CD4-positive, alpha-beta T cell treated with Interferon alpha-2 for 1 hour (primary cell): Measurements from ENCODE around the gene CAMTA1.

Source experiments
- DNase-seq, 2 donors: peaks; one replicate each; pipeline ENCODE4 v3.0.0-alpha.2; 2020 to 2022

Gene CAMTA1

DNA sequence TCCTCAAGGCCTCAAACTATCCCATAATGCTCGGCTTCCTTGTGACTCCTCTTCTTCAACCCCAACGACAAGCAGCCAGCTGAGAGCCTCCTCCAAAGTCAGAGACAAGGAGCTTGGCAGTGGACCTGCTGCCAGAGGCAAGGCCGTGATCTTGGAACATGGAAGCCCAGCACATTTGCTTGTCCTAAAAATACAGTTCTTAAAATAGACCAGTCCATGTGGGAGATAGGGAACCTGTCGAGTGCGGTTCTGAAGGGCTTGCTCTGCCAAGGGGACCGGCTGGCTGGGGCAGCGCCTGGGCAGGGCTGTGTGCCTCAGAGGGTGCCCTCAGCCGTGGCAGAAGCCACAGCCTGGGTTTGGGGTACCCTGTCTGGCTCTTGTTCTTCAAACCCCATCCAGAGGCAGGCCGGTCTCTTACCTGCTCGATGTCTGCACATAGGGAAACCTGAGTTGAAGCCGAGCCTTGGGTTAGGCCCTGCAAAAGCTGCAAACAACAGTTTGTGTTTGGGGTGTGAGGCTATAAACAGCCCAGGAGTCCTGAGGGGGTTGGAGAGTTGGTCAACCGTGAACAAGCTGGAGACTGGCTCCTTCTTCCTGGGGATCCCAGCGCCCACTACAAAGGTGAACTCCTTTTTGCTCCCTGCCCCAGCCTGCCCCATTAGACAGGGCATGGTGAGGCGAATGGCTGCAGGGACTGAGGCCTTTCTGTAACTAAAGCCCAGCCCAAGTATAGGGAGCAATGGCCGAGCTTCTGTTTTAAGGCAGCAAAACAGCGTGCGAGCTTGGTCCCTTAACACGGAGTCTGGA is 228.8 kb downstream of the CAMTA1 start:
- DNase-seq = no peak

DNA sequence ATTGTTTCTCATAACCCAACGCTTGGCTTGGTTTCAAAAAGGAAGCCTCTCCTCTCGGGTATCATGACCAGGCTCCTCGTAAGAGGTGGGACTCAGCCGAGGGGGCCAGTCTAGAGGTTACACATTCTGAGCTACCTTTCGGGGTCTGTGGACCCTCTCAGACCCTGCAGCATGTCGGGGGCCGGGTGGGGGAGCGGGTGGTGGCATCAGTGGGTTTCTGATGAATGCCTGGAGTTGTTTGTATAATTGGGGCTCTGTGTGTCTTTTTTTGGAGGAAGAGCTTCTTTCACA is 229.3 kb downstream of the CAMTA1 start:
- DNase-seq = no peak

DNA sequence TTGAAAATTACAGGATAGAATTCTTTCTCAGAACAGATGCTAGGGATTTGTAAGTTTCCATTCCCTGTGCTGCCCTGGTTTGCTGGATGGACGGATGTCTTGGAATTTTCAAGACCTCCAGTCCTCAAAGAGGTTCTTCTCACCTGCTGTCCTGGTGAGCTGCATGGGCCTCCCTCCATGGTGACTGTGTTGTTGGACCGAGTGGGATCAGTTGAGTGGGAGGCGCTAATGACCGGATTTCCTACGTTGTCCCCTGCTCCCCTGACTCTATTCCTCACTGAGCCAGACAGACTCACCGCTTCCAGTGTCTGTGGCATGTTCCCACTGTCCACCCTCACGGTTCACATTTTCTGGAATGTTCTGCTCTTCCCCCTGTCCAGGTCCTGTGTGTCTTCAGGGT is 229.8 kb downstream of the CAMTA1 start:
- DNase-seq = no peak

DNA sequence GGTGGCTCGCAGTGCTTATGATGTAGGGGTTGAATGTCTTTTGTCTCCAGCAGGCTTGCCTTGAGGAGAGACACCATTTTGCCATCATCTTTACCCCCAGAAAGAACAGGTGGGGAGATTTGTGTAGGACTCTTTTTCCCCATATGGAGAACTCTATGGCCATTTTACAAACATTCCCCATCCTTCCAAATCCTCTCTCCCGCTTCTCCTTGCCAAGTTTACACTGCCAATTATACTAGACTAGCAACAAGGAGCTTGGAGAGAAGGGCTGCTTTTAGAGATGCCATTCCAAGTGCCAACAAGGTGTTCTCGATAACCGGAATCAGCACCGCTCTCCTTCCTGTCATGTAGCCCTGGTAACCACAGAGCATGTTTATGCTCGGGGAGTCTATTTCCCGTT is 233.1 kb downstream of the CAMTA1 start:
- DNase-seq = no peak

DNA sequence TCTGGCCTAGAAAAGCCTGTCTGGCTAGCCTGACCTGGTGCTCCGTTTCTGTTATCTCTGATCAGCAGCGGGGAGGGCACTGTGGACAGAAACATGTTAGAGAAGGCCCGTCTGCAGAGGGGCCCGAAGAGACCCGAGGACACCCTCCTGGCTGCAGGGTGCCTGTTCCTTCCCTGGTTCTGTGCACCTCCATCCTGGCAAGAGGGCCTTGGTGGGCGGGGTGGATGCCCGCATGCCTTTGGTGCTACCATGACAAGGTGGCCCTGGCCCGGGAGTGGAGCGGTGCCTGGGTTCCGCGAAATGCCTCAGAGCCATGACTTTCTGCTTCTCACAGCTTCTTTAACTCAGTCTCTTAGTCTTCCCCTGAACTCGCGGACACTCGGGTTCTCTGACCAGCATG is 233.6 kb downstream of the CAMTA1 start:
- DNase-seq = no peak

DNA sequence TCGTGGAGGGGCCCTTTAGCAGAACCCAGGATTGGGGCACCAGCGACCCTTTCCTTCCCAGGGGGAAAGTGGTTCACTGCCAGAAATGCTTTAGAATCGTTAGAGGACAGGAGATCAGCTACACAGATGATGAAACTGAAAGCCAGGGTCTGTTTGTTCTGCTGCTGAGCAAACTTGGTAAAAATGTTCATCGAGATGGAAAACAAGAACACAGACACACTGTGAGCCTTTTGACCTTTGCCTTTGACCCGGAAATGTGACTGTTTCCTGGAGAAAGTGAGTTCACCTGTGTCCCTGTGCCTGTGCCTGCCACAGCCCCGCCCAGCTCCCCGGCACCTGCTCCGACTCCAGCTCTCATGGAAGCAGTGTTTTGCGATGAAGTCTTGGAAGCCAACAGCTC is 234.3 kb downstream of the CAMTA1 start:
- DNase-seq = no peak

DNA sequence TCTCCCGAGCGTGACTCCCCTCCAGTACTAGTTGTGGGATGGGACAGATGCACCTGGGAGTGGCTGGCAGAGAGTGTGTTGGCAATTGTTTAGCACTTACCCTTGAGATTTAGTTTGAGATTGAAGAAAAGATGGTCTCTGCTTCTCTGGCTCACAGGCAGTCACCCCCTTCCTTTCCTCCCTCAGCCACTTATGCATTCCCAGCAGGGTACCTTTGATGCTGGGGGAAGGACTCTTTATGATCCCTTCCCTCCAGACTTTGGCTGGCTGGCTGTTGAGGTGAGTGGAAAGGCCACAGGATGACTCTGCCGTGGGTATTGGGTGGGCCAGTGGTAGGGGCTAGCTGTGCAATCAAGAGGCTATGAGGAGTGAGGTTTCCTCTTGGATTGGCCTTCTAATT is 236.8 kb downstream of the CAMTA1 start:
- DNase-seq = no peak

DNA sequence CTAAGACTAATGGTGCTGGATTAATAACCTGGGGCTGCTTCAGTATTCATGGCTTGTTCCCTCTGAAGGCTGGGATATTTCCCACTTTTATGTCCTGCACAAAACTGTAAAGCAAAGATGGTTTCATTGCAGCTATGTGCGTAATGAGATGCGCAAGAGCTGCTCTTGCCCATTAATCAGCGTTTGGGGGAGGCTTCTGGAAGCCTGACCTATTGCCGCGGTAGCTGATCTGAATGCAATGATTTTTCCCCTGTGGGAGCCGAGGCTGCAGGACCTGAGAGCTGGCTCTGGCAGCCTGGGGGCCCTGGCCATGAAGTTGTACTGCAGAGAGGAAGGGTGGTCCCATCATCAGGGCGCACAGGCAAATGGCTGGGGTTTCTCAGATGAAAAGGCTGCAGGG is 239.8 kb downstream of the CAMTA1 start:
- DNase-seq = no peak

DNA sequence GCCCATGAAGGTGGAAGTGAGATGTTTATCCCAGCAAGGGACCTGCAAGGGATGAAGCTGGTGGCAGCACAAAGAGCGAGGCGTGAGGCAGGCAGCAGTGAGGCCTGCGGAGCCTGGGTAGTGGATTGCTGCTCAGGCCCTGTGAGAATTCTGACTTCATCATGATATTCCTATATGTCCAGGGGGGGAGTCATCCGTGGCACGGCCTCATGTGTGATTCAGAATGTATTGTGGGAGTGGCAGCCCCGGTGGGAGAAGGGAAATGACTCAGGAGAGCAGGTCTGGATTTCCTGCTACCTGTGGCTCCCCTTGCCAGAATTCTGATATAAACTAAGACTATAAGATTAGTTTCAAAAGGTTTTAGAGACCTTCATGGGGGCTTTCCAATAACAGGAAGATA is 240.9 kb downstream of the CAMTA1 start:
- no peak for DNase-seq

DNA sequence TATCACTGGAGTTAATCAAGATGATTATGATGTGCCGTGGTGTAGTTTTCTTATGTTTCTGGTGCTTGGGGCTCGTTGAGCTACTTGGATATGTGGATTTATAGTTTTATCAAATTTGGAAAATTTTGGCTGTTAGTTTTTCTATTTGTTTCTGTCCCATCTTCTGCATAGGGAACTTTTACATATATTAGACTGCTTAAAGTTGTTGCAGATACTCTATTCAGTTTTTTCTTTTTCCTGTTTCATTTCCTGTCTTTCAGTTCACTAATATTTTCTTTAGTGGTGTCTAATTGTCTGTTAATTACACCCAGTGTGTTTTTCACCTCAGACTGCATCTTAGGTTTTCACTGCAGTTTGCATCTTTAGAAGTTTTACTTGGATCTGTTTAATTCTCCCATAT is 247.7 kb downstream of the CAMTA1 start:
- DNase-seq = no peak

DNA sequence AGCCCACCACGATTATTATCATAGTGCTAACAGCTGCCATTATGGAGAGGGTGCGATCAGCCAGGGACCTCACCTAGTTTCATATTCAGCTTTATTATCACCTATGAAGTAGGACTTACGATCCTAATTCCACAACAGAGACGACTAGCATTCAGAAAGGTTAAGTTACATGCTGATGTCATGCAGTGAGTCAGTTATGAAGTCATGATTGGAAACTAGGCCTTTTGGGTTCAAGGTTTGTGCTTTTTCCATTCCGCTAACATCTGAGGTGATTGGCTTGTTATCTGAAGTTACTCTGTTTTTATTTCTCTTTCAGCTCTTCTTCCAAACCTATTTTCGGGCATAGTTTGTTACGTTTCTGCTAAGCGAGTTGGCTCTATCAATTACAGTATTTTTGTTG is 251.1 kb downstream of the CAMTA1 start:
- no peak for DNase-seq

DNA sequence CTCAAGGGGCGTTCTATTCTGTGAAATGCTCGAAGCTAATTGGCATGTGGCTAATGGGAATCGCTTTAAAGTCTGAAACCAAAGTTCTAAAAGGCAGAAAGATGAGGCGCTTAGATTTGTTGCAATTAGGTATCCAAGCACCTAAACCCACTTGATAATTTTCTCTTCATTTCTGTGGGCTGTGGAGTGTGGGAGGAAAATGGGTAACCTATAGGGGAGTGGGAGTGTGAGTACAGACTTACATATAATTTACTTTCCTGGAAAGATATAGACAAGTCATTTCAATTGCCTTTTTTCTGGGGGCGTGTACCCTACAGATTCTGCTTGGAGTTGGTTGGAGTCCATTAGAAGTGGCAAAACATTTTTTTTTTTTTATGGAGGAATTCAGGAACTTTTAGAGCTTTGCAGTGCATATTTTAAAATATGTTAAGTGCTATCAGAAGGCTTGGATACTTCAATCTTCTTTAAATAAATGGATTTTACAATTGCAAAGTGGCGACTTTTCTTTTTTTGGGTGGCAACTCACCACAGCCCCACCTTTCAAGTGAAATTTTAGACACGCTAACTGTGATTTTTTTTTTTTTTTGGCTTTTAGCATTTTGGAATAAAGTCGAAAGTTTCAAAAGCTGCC is 254.5 kb downstream of the CAMTA1 start:
- DNase-seq = no peak

DNA sequence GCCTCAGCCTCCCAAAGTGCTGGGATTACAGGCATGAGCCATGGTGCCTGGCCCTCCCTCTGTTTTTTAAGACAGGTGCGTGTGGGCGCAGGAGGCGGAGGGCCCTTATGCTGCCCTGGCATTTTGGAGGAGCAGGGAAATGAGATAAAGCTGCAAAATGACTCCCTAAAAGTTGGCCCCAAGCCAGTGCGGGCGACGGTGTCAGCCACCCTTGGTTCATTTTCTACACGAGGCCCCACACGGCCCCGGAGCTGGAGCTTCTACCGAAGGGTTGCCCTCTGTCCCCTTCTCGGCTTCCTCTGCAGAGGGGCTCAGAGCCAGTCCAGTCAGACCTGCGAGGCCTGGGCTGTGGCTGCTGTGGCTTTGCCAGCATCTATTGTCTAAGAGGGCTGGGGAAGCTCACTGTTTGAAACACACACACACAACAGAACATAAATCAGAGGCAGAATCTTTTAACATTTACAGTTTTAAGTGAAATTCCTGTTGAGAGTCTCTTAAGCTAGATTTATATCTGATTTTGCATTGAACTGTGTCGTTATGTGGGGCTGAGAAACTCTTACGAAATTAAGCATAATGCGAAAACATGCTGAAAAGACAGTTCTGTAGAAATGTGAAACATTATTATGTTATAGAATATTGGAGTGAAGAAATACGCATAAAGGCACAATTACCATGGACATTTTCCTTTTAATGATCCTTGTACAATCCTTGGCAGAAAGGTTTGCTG is 255.9 kb downstream of the CAMTA1 start:
- DNase-seq = no peak

DNA sequence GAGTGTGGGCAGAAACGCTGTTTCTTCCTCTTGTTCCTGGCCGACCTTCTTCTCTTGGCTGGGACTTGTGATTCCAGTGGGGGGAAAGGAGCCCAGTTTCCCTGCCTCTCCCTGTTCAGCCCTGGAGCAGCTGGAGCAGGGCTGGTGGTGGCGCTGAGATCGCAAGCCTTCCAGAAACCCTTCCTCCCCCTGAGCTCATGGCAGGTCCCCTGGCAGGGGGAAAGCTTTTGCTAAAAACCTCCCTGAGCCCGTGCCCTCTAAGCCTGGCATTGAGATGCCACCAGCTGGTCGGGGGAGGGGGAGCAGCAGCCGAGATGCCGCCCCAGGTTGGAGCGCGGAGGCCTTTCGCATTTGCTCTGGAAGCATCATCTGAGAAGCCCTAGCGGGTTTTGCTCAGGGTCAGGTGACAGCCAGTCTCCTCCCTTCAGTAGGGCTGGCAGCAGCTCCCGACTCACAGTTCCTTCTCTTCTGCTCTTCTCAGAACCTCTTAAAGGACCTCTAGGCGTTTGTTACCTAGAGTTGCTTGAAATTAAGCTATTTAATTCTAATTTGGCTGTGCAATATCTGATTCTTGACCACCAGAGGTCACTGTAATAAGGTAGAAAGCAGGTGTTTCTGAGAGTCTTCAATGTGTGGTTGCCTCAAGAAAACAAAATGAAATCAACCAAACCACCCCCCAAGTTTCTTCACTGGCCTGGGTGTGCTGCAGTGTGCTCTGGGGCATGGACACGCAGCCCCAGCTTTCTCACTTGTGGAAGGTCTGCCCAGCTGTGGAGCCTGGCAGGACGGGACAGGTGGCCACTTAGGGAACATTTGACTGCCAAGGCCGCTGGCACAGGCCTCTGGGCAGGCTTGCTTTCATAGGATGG is 257.3 kb downstream of the CAMTA1 start:
- DNase-seq = peak in 1 of 2 donors; percentile 11

DNA sequence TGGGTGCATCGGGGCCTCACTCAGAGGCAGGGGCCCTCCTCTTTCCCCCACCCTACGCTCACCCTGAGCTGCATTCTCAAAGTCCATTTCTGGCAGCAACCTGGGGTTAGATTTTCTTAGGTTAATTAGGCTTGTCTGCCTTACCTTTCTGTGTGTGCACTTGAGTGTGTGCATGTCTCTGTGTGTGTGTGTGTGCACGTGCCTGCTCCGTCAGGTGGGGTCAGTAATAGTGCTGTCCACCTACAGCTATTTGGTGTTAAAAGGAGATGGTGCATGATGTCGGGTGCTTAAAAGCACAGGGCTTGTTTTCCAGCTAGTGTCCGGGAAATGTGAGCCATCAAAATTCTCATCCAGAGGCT is 257.9 kb downstream of the CAMTA1 start:
- no peak for DNase-seq

DNA sequence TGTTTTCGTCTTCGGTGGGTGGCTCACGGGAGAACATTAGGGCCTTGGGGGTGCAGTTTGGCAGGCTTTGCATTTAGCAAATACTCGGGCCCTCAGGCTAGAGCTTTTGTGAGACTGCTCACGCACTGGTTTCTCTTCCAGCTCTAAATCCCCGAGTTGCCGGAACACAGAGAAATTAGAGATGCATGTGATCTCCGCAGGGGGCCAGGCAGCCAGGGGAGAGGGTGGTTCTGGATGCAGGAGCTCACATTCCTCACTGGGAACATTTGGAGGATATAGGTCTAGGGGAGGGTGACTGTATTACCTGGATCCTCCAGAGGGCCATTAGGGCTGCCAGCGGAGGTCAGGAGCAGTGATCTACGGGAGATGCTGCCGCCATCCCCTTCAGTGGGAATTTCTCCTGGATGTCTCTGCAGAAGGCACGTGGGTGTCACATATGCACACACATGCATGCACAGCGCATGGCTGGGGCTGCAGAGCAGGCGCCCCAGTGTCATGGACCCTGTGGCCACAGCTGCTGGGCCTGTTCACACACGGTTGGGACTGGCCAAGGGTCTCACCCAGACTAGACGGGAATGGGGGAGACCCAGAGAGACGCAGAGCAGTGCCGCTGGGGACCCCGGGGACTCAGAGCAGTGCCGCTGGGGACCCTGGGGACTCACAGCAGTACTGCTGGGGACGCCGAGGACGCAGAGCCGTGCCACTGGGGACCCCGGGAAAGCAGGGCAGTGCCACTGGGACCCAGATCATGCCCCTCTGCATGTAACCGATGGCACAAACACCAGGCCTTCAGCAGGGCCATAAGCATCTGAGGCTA is 258.7 kb downstream of the CAMTA1 start:
- DNase-seq = no peak

DNA sequence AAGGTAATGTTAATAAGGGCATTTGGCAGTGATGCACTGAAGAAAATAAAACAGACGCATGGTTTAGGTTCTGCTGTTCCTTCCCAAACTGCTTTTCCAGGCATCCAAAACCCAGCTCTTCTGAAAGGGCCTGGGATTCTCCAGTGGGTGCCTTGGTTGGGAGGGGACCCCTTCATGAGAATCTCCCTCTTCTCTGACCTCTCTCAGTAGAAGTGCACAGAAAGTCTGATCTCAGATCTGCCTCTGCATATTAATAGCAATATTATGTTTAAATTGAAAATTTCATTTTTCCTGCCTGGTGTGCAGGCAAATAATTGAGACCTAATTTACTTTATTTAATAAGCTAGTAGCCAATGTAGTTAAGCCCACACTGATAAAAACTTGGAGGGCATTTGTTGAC is 260.6 kb downstream of the CAMTA1 start:
- no peak for DNase-seq

DNA sequence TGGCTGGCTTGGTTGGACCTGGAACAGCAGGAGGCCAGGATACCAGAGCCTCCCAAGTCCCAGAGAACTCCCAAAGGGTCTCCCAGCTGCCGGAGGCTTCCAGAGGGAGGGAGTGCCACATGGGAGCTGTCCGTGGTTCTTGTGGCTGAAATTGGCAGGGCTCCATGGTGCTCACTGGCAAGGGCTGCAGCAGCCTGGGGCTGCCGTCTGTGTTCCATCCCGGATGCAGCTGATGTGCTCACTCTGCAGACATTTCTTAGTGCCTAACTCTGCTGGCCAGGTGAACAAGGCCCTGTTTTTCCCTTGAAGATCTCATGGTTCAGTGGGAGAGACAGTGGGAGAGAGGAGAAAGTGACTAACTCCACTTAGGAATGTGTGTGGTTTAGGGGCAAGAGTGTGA is 261.1 kb downstream of the CAMTA1 start:
- DNase-seq = no peak

DNA sequence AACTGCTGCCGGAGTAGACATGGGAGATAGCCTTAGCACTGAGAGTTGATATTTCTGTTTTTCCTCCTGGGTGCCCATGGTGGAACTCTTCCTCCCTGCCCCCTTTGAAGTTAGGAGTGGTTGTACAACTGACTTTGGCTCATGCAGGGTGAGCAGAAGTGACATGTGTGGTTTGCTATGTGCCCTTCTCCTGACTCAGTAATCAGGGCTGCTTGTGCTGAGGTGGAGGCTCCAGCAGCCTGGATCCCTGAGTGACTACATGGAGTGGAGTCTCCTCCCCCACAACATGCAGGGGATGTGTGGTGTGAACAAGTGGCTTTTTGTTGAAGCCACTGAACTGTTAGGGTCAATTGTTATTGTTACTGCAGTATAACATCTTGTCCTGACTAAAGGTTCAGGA is 261.6 kb downstream of the CAMTA1 start:
- DNase-seq = no peak

DNA sequence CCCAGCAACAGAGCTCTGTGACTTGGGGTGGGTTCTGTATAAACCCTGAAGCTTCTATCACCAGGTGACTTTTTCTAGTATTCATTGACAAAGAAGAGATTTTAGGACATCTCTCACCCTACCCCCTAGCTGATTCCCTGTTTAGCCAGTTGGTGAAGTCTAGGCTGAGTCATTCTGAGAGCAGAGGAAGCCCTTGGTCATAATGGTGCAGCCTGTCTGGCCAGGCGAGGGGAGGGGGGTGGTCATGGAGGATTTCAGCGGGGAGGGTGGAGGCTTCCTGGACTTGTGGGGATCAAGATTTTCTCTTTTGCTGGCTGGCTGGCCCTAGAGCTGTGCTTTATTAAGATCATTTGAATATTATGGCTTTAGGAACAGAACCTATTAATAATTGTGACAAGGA is 262.6 kb downstream of the CAMTA1 start:
- DNase-seq = no peak

DNA sequence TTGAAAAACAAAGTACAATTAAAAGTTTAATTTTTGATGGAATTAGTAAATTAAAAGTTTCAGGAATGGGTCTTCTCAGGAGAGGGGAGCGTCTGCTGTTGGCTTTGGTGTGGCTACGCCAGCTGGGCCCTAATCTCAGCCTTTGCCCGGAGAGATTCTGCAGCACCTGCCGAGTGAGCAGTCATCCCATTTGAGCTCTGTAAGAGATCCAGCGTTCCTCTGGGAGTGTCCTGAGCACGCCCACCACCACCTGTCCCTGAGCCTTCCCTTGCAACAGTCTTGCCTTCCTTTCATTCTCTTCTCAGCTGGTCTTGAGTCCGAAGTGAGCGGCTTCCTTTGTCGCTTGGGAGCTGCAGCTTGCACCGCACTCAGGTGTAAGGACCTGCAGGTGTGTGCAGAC is 263.1 kb downstream of the CAMTA1 start:
- no peak for DNase-seq

DNA sequence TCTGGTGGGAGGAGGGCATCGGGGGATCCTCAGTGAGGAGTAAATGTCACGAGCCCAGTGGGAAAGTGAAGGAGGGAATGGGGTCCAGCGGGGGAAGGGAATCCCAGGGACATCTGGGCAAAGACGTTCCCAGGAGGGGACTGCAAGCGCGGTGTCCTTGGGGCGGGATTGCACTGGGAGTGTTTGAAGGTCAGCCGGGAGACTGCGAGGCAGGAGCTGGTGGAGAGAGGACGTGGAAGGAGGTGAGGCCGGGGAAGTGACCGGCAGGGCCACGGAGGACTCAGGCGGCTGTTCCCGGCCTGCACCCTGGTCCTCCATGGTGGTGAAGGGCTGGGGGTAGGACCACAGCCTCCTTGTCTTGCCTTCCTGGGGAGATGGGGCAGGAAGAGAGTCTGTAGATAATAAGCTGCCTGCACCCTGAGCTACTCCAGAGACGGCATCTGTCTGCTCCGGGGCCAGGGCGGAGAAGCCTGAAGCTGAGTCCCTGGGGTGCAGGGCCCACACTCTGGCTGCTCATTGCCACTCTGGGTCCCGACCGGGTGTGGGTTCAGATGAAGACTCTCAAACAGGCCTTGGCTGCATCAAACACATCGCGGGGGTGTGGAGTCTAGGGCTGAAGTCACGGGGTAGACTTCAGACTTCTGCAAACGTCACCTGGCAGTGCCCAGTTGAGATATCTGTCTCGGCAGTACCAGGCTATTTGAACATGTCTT is 264.8 kb downstream of the CAMTA1 start:
- no peak for DNase-seq
